CD4-positive, alpha-beta T cell (primary cell): ENCODE results near the gene GNG10. TPM values are rescaled to one million over a fixed set of nuclear protein-coding genes. Genes with fewer than 3 reads are reported as not detected.

ENCODE experiments used
- ATAC-seq: fragments of 200-7000 bp; cut with Tn5 transposase; one replicate; pipeline ENCODE4 v1.10.0; 2022; ENCODE audit warnings: mild to moderate bottlenecking; ENCODE audit not compliant: poor library complexity
- CTCF ChIA-PET: fragments of 350-600 bp; sonication (Branson Sonifier 250); formaldehyde crosslinking; loops from one replicate; lab custom pipeline; 2021; ENCODE audit warnings: antibody characterized with exemption, inconsistent platforms; lab: Charles Lee
- POLR2A ChIA-PET: fragments of 350-600 bp; sonication (Branson Sonifier 250); formaldehyde crosslinking; loops from one replicate; lab custom pipeline; 2021; ENCODE audit warnings: antibody characterized with exemption, inconsistent platforms; lab: Charles Lee
- DNase-seq, 14 experiments: peaks; one replicate each; pipeline ENCODE4 v3.0.0-alpha.2; 2013 to 2020; ENCODE audit warnings: mixed read lengths in 2 of 14
- H3K27ac ChIP-seq, 2 donors: one replicate each; pipeline versions ENCODE4 v1.5.1 to v1.7.0; 2013; ENCODE audit warnings: low read length in 2 of 2, low read depth in 1 of 2, mild to moderate bottlenecking in 1 of 2
- H3K27me3 ChIP-seq, 2 experiments: 1 replicate in 1 of 2; 2 replicates in 1 of 2; pipeline versions ENCODE4 v1.6.1 to v1.7.0; 2013; ENCODE audit warnings: low read length in 2 of 2, control low read depth in 1 of 2, mild to moderate bottlenecking in 1 of 2, moderate library complexity in 1 of 2; ENCODE audit not compliant: insufficient read depth in 2 of 2, control insufficient read depth in 1 of 2
- H3K36me3 ChIP-seq: one replicate; pipeline ENCODE4 v1.6.1; 2013; ENCODE audit warnings: low read length, control low read depth; ENCODE audit not compliant: insufficient read depth
- H3K4me1 ChIP-seq: one replicate; pipeline ENCODE4 v1.6.1; 2013; ENCODE audit warnings: low read length, control low read depth; ENCODE audit not compliant: insufficient read depth
- H3K4me3 ChIP-seq: one replicate; pipeline ENCODE4 v1.5.1; 2013; ENCODE audit warnings: mild to moderate bottlenecking, low read length, moderate library complexity
- H3K9me3 ChIP-seq, 2 experiments: 1 replicate in 1 of 2; 2 replicates in 1 of 2; pipeline versions ENCODE4 v1.6.1 to v1.7.0; 2013; ENCODE audit warnings: low read length in 2 of 2, mild to moderate bottlenecking in 2 of 2, control low read depth in 1 of 2, moderate library complexity in 1 of 2; ENCODE audit not compliant: control insufficient read depth in 1 of 2, insufficient read depth in 1 of 2
- H3K27ac Mint-ChIP-seq: one replicate; pipeline ENCODE4 v1.8.0; 2020; ENCODE audit warnings: mixed read lengths
- H3K27me3 Mint-ChIP-seq: one replicate; pipeline ENCODE4 v1.8.0; 2021; ENCODE audit warnings: mixed read lengths
- H3K36me3 Mint-ChIP-seq: one replicate; pipeline ENCODE4 v1.8.0; 2021; ENCODE audit warnings: low read depth, mixed read lengths
- H3K4me1 Mint-ChIP-seq: one replicate; pipeline ENCODE4 v1.8.0; 2021; ENCODE audit warnings: low read depth, mixed read lengths
- H3K4me3 Mint-ChIP-seq: one replicate; pipeline ENCODE4 v1.8.0; 2020; ENCODE audit warnings: mild to moderate bottlenecking, mixed read lengths
- H3K9me3 Mint-ChIP-seq: one replicate; pipeline ENCODE4 v1.8.0; 2020; ENCODE audit warnings: mixed read lengths
- intact Hi-C, 2 experiments: fragments of 100-400 bp; cut with DNase I in 1 of 2; cut with micrococcal nuclease in 1 of 2; formaldehyde crosslinking; loops; one replicate each; pipeline versions ENCODE4 v1.15.1 to v1.9.0; 2023 to 2025; cut with DNase I, micrococcal nuclease
- total RNA-seq, 174 experiments: library from RNA in 2 of 174; stranded (reverse) in 2 of 174; gene quantifications; one replicate each; pipeline ENCODE4 v1.2.3 and lab custom pipeline; 2021 to 2026
- TF ChIP-seq, protein P1 (sequence below): fragments of 200-600 bp; IDR thresholded peaks from one replicate; pipeline ENCODE4 v1.8.0; 2022; ENCODE audit warnings: antibody characterized with exemption, mild to moderate bottlenecking

Gene GNG10
- total RNA-seq, 2 experiments from 2014 or later = 2.8 to 3.0 TPM

DNA sequence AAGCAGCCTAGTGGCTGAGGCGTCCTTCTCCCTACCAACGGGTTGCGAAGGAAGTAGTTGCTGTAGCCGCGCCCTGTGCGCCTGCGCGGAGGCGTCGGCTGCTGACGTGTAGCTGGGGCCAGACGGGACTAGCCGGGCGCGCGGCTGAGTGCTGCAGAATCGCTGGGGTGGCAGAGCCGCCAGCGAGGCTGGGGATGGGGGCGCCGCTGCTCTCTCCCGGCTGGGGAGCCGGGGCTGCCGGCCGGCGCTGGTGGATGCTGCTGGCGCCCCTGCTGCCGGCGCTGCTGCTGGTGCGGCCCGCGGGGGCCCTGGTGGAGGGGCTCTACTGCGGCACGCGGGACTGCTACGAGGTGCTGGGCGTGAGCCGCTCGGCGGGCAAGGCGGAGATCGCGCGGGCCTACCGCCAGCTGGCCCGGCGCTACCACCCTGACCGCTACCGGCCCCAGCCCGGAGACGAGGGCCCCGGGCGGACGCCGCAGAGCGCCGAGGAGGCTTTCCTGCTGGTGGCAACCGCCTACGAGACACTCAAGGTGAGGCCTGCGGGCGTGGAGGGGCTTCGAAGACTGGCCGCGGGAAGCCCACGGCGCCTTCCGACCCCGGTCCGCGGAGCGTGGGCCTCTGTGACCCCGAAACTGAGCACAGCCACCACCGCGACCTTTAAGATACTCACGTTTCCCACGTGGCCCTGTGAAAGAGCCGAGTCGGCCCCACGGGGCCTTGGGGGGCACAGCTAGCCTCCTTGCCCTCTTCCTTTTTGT, 30.0 kb upstream of the GNG10 start, which contains the start of gene DNAJC25:
Gene DNAJC25 (plus strand): TSS at position 121 of the 758 bp plus-strand sequence. CDS start 74 bp downstream, at position 195.
- TF ChIP-seq, protein P1, sequence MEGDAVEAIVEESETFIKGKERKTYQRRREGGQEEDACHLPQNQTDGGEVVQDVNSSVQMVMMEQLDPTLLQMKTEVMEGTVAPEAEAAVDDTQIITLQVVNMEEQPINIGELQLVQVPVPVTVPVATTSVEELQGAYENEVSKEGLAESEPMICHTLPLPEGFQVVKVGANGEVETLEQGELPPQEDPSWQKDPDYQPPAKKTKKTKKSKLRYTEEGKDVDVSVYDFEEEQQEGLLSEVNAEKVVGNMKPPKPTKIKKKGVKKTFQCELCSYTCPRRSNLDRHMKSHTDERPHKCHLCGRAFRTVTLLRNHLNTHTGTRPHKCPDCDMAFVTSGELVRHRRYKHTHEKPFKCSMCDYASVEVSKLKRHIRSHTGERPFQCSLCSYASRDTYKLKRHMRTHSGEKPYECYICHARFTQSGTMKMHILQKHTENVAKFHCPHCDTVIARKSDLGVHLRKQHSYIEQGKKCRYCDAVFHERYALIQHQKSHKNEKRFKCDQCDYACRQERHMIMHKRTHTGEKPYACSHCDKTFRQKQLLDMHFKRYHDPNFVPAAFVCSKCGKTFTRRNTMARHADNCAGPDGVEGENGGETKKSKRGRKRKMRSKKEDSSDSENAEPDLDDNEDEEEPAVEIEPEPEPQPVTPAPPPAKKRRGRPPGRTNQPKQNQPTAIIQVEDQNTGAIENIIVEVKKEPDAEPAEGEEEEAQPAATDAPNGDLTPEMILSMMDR = no peak
- CTCF ChIA-PET = interaction anchor here (0.6 to 1.2 kb wide), 2 partner anchors 33 to 40 kb away, joined by 3 read pairs; no protein-coding TSS in a partner anchor

DNA sequence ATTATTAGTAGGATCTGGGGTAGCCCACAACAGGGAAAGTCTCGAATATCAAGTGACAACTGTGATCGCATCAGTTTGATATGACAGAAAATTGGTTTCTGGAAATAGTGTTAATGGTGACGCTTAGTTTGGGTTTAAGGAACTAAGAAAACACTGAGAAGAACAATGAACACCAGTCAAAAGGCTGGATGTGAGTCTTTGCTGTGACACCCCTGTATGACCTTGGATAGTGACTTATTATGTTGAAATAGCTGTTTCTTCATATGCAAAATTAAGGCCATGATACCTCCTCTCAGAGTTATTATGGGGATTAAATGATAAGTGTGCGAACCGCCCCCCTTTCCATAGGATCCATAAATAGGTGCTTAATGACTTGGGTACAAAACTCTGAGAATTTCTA, 29.3 kb upstream of the GNG10 start:
- H3K27ac ChIP-seq = no peak overlapping the region
- no peaks in the 10 kb centered on the region for H3K36me3 ChIP-seq
- POLR2A ChIA-PET = interaction anchor here (0.9 to 1.8 kb wide), 6 partner anchors 17 to 1086 kb away, joined by 3 to 47 read pairs (median 4); partner anchors contain the start of genes ECPAS, GNG10, INIP and ZNF483
- CTCF ChIA-PET = interaction anchor here (0.6 to 1.2 kb wide), 2 partner anchors 34 to 40 kb away, joined by 3 read pairs; no protein-coding TSS in a partner anchor
- Mint-ChIP-seq H3K4me3 (peak overlapping the region; percentile 93), H3K27me3 (no peaks in the 10 kb centered on the region), H3K4me1 (peaks cover 58% of the 10 kb centered on the region), H3K27ac (peak overlapping the region; percentile 90), H3K9me3 (no peaks in the 10 kb centered on the region), H3K36me3 (peaks cover 12% of the 10 kb centered on the region)
- ATAC-seq = no peak
- peak in 2 of 14 experiments; percentile 21 to 31 for DNase-seq
- intact Hi-C loops = loop anchor here in 1 of 2 experiments (2.0 to 10.0 kb wide), 9 partner anchors 29 to 1645 kb away; partner anchors contain the start of genes CDC26, FKBP15, GNG10 and INIP
- TF ChIP-seq, protein P1 = no peak
- H3K9me3 ChIP-seq = no peaks in the 10 kb centered on the region
- peaks cover 18% of the 10 kb centered on the region for H3K4me1 ChIP-seq
- H3K4me3 ChIP-seq = peak overlapping the region; percentile 74
- no peaks in the 10 kb centered on the region for H3K27me3 ChIP-seq

More for the DNA sequence above, 30.0 kb upstream of the GNG10 start, which contains the start of gene DNAJC25:
- peak within 1 kb of the TSS; percentile 3 to 75 for H3K27ac ChIP-seq
- peak; percentile 92 for ATAC-seq
- peak; percentile 91 to 100 (median 96) for DNase-seq
- no peaks in the 10 kb centered on the region for H3K9me3 ChIP-seq
- POLR2A ChIA-PET = interaction anchor here (0.7 to 1.8 kb wide), 21 partner anchors 14 to 1779 kb away, joined by 3 to 47 read pairs (median 4); partner anchors contain the start of genes C9orf43, ECPAS, GNG10 and HSDL2
- no peaks in the 10 kb centered on the region for H3K36me3 ChIP-seq
- peaks cover 58% of the 10 kb centered on the region for H3K4me1 Mint-ChIP-seq
- intact Hi-C loops = loop anchor here in 1 of 2 experiments (2.0 to 10.0 kb wide), 10 partner anchors 107 to 1646 kb away; partner anchors contain the start of genes CDC26, ECPAS, FKBP15 and INIP
- H3K9me3 Mint-ChIP-seq = no peaks in the 10 kb centered on the region
- H3K36me3 Mint-ChIP-seq = peaks cover 12% of the 10 kb centered on the region
- H3K4me3 Mint-ChIP-seq = peak within 1 kb of the TSS; percentile 99
- no peaks in the 10 kb centered on the region for H3K27me3 Mint-ChIP-seq
- peaks cover 18% of the 10 kb centered on the region for H3K4me1 ChIP-seq
- H3K27ac Mint-ChIP-seq = peak within 1 kb of the TSS; percentile 90
- H3K4me3 ChIP-seq = peak within 1 kb of the TSS; percentile 74
- no peaks in the 10 kb centered on the region for H3K27me3 ChIP-seq

DNA sequence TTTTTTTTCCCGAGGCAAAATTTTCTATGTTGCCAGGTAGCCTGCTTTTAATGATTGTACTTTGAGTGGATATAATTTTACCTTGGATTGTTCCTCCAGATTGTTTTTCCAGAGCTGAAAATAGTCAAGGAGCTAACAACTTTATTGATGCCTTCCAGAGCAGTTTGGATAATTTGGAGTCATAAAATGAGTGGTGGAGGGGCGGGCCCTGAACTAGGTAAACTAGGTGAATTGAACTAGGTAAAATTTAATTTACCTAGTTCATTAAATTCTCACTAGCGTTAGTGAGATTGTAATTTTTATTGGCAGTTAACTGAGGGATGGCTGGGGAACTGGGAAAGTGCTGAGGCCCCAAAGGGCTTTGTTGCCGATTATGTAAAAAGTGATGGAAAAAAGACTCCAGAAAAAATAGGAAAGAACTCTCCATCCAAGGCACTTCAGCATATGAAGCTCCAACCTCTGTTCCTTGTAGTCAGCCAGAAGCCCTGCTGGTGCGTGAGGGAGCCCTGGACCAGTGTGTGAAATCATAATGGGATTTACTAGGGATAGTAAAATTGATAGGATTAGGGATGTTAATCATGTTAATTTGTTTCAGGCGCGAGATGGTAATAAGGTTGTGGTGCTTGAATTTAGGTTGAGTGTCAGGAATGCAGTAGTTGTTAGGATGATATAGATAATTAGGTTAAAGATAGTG, 28.6 kb upstream of the GNG10 start:
- H3K27ac ChIP-seq = no peak overlapping the region
- no peaks in the 10 kb centered on the region for H3K27me3 Mint-ChIP-seq
- DNase-seq (no peak), ATAC-seq (no peak)
- H3K4me3 Mint-ChIP-seq = peak overlapping the region; percentile 93
- H3K4me1 ChIP-seq = peaks cover 18% of the 10 kb centered on the region
- TF ChIP-seq, protein P1 = no peak
- ChIA-PET POLR2A (interaction anchor here (0.9 kb wide), 2 partner anchors 16 to 108 kb away, joined by 3 to 4 read pairs; partner anchors contain the start of gene ZNF483), CTCF (interaction anchor here (0.7 to 1.2 kb wide), 3 partner anchors 34 to 645 kb away, joined by 3 read pairs; no protein-coding TSS in a partner anchor)
- no peaks in the 10 kb centered on the region for H3K9me3 Mint-ChIP-seq
- H3K4me3 ChIP-seq = no peak overlapping the region
- H3K9me3 ChIP-seq = no peaks in the 10 kb centered on the region
- intact Hi-C loops = loop anchor here in 1 of 2 experiments (2.0 to 10.0 kb wide), 9 partner anchors 28 to 1644 kb away; partner anchors contain the start of genes CDC26, FKBP15, GNG10 and INIP
- H3K36me3 ChIP-seq = no peaks in the 10 kb centered on the region
- H3K27ac Mint-ChIP-seq = peak overlapping the region; percentile 90
- peaks cover 12% of the 10 kb centered on the region for H3K36me3 Mint-ChIP-seq
- H3K27me3 ChIP-seq = no peaks in the 10 kb centered on the region
- H3K4me1 Mint-ChIP-seq = peaks cover 58% of the 10 kb centered on the region
